Activated CD4-positive, alpha-beta T cell treated with anti-CD3 and anti-CD28 coated beads, Interleukin-2, amount 10 ng/mL, durations not matched to agents 7 days and 5 days (primary cell): ENCODE measurements around the gene GPHN. TPM values are rescaled to one million over a fixed set of nuclear protein-coding genes. Genes with fewer than 3 reads are reported as not detected.

Experiments used
- CTCF ChIA-PET: fragments of 350-600 bp; sonication (Branson Sonifier 250); formaldehyde crosslinking; loops from one replicate; lab custom pipeline; 2021; ENCODE audit warnings: antibody characterized with exemption; lab: Charles Lee
- POLR2A ChIA-PET: fragments of 350-600 bp; sonication (Branson Sonifier 250); formaldehyde crosslinking; loops from one replicate; lab custom pipeline; 2021; ENCODE audit warnings: antibody characterized with exemption; lab: Charles Lee
- DNase-seq: peaks from one replicate; pipeline ENCODE4 v3.0.0-alpha.2; 2020
- H3K27ac Mint-ChIP-seq: one replicate; pipeline ENCODE4 v1.8.0; 2021; ENCODE audit warnings: mild to moderate bottlenecking, moderate library complexity, mixed read lengths
- H3K27me3 Mint-ChIP-seq: one replicate; pipeline ENCODE4 v1.8.0; 2021; ENCODE audit warnings: mixed read lengths
- H3K36me3 Mint-ChIP-seq: one replicate; pipeline ENCODE4 v1.8.0; 2021; ENCODE audit warnings: low read depth, mixed read lengths
- H3K4me1 Mint-ChIP-seq: one replicate; pipeline ENCODE4 v1.8.0; 2021; ENCODE audit warnings: mixed read lengths
- H3K4me3 Mint-ChIP-seq: one replicate; pipeline ENCODE4 v1.8.0; 2021; ENCODE audit warnings: mild to moderate bottlenecking, moderate library complexity, mixed read lengths
- H3K9me3 Mint-ChIP-seq: one replicate; pipeline ENCODE4 v1.8.0; 2021; ENCODE audit warnings: mixed read lengths
- total RNA-seq, 2 experiments: library from RNA; stranded (reverse); gene quantifications; one replicate each; pipeline ENCODE4 v1.2.3, GENCODE V29; 2021

The GPHN gene
- total RNA-seq, 2 experiments from 2014 or later = 20.2 to 21.2 TPM

DNA sequence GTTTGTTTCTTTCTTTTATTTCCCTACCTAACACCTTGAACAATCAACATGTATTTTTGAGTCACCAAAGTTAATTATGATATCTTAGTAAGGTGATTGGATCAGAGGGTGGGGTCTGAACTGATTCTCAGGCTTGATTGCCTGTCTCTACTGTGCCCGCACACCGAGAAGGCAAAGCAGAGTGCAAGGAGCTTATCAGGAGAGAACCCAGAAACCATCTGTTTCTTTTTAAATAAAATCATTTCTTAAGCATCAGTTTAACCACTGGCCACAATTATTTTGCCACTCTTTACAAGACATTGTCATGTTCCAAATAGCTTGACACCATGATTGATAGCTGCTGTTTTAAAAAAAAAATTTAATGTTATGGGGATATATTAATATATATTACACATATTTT lies 684.4 kb downstream of the GPHN start:
- H3K27ac Mint-ChIP-seq = no peak overlapping the region
- ChIA-PET CTCF (no interaction called here), POLR2A (no interaction called here)
- no peak overlapping the region for H3K4me3 Mint-ChIP-seq
- no peaks in the 10 kb centered on the region for H3K27me3 Mint-ChIP-seq
- peaks cover 18% of the 10 kb centered on the region for H3K4me1 Mint-ChIP-seq
- H3K9me3 Mint-ChIP-seq = no peaks in the 10 kb centered on the region
- H3K36me3 Mint-ChIP-seq = no peaks in the 10 kb centered on the region
- no peak for DNase-seq

- DNase-seq = no peak
- H3K9me3 Mint-ChIP-seq = no peaks in the 10 kb centered on the region
- ChIA-PET CTCF (interaction anchor here (1.6 kb wide), 1 partner anchor 163 kb away, joined by 4 read pairs; no protein-coding TSS in a partner anchor), POLR2A (no interaction called here)
- H3K27me3 Mint-ChIP-seq = no peaks in the 10 kb centered on the region
- no peak overlapping the region for H3K4me3 Mint-ChIP-seq
- no peaks in the 10 kb centered on the region for H3K36me3 Mint-ChIP-seq
- peak overlapping the region; percentile 33 for H3K27ac Mint-ChIP-seq
- H3K4me1 Mint-ChIP-seq = peaks cover 10% of the 10 kb centered on the region
These were observed 687.3 kb downstream of the GPHN start for GRCh38 chr14:67195279-67195678.

GRCh38 chr14:67199016-67199415 lies 691.1 kb downstream of the GPHN start:
- CTCF ChIA-PET = no interaction called here
- POLR2A ChIA-PET = no interaction called here
- no peak for DNase-seq
- Mint-ChIP-seq H3K9me3 (no peaks in the 10 kb centered on the region), H3K4me1 (peaks cover 9% of the 10 kb centered on the region), H3K36me3 (no peaks in the 10 kb centered on the region), H3K27ac (no peak overlapping the region), H3K27me3 (no peaks in the 10 kb centered on the region), H3K4me3 (no peak overlapping the region)

DNA sequence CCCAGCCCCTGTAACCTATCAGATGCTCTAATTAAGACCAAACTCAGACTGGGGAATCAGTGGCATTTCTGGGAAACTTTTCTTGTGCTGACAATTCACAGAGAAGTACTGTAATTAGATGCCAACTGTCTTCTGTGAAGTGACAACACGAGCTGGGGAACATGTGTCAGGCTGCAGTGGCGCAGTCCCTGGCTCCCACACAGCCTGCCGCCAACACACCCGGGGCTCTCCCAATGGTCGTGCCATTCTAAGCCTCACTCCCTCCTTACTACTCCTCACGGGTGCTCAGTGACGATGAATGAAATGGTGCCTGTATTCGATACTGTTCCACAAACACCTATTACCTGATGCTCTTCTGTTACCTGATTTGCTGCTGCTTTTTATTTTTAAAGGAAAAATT lies 699.9 kb downstream of the GPHN start:
- Mint-ChIP-seq H3K27me3 (no peaks in the 10 kb centered on the region), H3K4me1 (no peaks in the 10 kb centered on the region), H3K4me3 (no peak overlapping the region), H3K9me3 (no peaks in the 10 kb centered on the region), H3K36me3 (no peaks in the 10 kb centered on the region), H3K27ac (no peak overlapping the region)
- POLR2A ChIA-PET = no interaction called here
- CTCF ChIA-PET = no interaction called here
- DNase-seq = no peak

- Mint-ChIP-seq H3K4me1 (no peaks in the 10 kb centered on the region), H3K4me3 (no peak overlapping the region), H3K27me3 (no peaks in the 10 kb centered on the region), H3K36me3 (no peaks in the 10 kb centered on the region), H3K9me3 (no peaks in the 10 kb centered on the region), H3K27ac (no peak overlapping the region)
- CTCF ChIA-PET = no interaction called here
- POLR2A ChIA-PET = no interaction called here
- no peak for DNase-seq
These were observed 710.2 kb downstream of the GPHN start for GRCh38 chr14:67218126-67218525.

DNA sequence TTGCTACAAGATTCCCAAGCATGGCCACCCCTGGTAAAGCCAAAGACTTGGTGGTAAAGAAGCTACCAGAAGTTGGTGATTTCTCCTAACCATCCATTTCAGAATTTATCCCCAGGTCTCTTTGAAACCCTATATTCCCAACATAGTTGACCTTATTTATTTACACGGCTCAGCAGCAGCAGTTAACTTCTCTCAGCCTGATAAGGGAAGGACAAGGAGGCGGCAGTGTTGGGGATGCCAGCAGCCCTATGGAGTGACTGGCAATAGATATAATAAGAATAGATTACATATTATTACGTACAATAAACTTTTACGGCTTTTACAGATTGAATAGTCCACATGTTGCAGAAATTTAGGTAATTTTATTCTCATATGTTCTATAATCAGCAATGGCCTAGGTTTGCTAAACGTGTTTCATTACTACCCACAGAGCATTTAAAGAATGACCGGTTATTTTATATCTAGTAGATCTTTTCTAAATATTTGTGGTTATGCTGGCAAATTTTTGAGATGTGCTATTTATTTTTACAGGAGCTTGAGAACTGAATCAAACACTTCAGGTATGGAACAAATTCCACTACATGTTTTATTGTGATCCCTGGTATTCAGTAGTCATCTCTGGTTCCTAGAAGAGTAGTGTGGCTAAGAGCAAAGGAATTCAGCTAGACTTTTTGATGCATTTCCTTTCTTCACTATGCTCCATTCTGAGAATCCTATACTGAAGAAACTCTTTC lies 713.5 kb downstream of the GPHN start:
- CTCF ChIA-PET = no interaction called here
- no peak overlapping the region for H3K27ac Mint-ChIP-seq
- POLR2A ChIA-PET = no interaction called here
- no peaks in the 10 kb centered on the region for H3K4me1 Mint-ChIP-seq
- DNase-seq = no peak
- H3K4me3 Mint-ChIP-seq = no peak overlapping the region
- peaks cover 3% of the 10 kb centered on the region for H3K27me3 Mint-ChIP-seq
- H3K36me3 Mint-ChIP-seq = no peaks in the 10 kb centered on the region
- no peaks in the 10 kb centered on the region for H3K9me3 Mint-ChIP-seq

DNA sequence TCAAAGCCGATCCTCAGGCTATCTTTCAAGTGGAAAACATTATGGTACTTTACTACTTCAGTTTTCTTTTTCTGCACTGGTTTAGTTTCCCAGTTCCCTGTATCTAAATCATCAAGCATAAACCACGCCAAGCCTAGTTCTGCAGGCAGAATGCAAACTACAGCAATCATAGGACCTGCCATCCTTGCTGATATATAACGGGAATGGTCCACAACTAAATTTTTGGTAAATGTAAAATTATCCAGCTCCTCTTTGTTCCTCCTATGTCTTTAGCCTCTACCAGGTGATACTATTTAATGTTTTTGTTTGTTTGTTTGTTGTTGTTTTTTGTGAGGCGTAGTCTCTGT lies 714.0 kb downstream of the GPHN start:
- no peaks in the 10 kb centered on the region for H3K4me1 Mint-ChIP-seq
- no peaks in the 10 kb centered on the region for H3K9me3 Mint-ChIP-seq
- H3K4me3 Mint-ChIP-seq = no peak overlapping the region
- H3K27ac Mint-ChIP-seq = no peak overlapping the region
- H3K36me3 Mint-ChIP-seq = no peaks in the 10 kb centered on the region
- CTCF ChIA-PET = no interaction called here
- no peak for DNase-seq
- POLR2A ChIA-PET = no interaction called here
- peaks cover 3% of the 10 kb centered on the region for H3K27me3 Mint-ChIP-seq

GRCh38 chr14:67225523-67225922 lies 717.6 kb downstream of the GPHN start:
- H3K27me3 Mint-ChIP-seq = peaks cover 3% of the 10 kb centered on the region
- DNase-seq = no peak
- no peaks in the 10 kb centered on the region for H3K36me3 Mint-ChIP-seq
- no peak overlapping the region for H3K4me3 Mint-ChIP-seq
- ChIA-PET CTCF (interaction anchor here (0.5 kb wide), 1 partner anchor 85 kb away, joined by 3 read pairs; no protein-coding TSS in a partner anchor), POLR2A (no interaction called here)
- no peaks in the 10 kb centered on the region for H3K9me3 Mint-ChIP-seq
- H3K27ac Mint-ChIP-seq = no peak overlapping the region
- H3K4me1 Mint-ChIP-seq = no peaks in the 10 kb centered on the region

- H3K9me3 Mint-ChIP-seq = no peaks in the 10 kb centered on the region
- H3K27me3 Mint-ChIP-seq = peaks cover 3% of the 10 kb centered on the region
- CTCF ChIA-PET = interaction anchor here (0.6 kb wide), 1 partner anchor 1768 kb away, joined by 4 read pairs; no protein-coding TSS in a partner anchor
- no peaks in the 10 kb centered on the region for H3K36me3 Mint-ChIP-seq
- POLR2A ChIA-PET = no interaction called here
- H3K4me1 Mint-ChIP-seq = no peaks in the 10 kb centered on the region
- no peak for DNase-seq
- H3K27ac Mint-ChIP-seq = no peak overlapping the region
- H3K4me3 Mint-ChIP-seq = no peak overlapping the region
These were observed 720.5 kb downstream of the GPHN start for GRCh38 chr14:67228325-67228984.

Other genes starting within 250 kb of the GPHN start
- not detected for gene CCDC196, start 21.8 kb upstream of the GPHN start, total RNA-seq